ENCODE results near the gene CLEC20A. TPM values are rescaled to one million over a fixed set of nuclear protein-coding genes. Genes with fewer than 3 reads are reported as not detected.

Gene CLEC20A
- total RNA-seq (ENCODE audit: low replicate concordance), result 0.08 TPM in 1 of 2 replicates, not detected in the other

DNA sequence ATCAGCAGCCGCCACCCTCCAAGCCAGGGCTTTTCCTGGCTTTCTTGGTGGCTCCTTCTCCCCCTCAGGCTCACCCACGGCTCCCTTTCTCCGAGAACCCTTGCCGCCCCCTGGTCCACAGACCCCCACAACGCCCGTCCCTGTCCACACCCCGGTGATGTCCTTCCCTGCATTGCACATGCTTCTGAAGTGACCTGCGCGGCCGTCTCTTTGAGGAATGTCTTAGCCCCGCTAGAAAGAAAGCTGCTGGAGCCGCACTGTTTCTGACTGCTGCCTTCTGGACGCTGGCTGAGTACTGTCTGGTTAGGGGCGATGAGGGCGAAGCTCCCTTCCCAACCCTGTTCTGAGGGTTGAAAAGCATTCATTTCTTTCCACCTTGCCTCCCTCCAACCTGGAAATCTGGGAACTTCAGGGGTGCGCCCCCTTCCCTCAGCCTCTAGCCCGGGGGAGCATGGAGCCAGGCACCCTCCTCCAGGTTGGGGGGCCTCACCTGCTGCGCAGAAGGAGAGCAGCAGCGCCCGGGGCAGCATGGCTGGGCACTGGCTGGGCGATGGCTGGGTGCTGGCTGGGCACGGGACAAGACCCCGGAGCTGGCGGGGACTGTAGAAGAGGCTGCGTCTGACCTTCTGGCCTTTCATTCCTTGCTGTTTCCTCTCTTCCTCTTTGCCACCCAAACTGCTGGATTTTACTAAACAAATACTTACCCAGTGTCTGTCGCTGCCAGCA, at the start of gene CLEC20A:
TSS of gene CLEC20A (minus strand) at position 555 of the 726 bp plus-strand sequence. CDS start at position 530, 25 bp downstream.

GRCh38 chr1:178512566-178513277, 16.0 kb upstream of the CLEC20A start, which contains the start of gene TEX35:
Gene TEX35 (plus strand): TSS chr1:178513109. CDS start chr1:178513189, 80 bp downstream.

Other genes with a start within 250 kb of the CLEC20A start
- gene TEX35, start 16.1 kb upstream of the CLEC20A start, total RNA-seq (ENCODE audit: low replicate concordance), result not detected in 2 replicates
- gene RALGPS2, start 228.3 kb upstream of the CLEC20A start, total RNA-seq (ENCODE audit: low replicate concordance), result 7.2 and 26.2 TPM in 2 replicates